Measurements from ENCODE around the gene CREB5.

CREB5 gene

DNA sequence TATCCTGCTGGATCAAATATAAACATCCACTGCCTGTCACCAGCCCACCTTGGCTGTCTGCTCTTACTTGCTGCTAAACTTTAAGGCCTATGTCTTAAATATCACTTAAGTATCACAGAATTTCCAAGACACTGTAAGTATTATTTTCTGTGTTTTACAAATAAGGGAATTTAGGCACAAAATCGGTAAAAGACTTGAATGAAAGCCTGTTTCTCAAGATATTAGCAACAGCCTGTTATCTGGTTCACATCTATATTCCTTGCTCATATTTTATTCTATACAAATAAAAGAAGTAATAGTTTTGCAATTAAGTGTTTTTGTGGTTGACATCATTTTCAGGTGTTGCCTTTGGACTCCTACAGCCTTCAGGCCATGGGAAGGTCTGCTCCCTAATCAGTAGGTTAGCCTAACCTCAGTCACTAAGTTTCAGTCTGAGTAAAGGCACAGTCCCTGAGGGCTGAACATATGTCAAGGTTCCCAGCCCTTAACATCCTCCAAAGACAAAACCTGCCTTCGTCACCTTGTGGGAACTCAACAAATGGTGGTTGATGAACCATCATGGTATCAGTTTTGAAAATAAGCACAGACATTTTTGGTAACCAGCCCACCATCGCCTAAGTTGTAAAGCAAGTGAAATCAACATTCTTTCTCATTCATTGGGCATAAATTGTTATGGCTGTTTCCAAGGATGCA, 127.1 kb downstream of the CREB5 start:
- no peaks in the 10 kb centered on the region for H3K9me3 ChIP-seq (ENCODE audit: severe bottlenecking)
- TF ChIP-seq, protein P1, sequence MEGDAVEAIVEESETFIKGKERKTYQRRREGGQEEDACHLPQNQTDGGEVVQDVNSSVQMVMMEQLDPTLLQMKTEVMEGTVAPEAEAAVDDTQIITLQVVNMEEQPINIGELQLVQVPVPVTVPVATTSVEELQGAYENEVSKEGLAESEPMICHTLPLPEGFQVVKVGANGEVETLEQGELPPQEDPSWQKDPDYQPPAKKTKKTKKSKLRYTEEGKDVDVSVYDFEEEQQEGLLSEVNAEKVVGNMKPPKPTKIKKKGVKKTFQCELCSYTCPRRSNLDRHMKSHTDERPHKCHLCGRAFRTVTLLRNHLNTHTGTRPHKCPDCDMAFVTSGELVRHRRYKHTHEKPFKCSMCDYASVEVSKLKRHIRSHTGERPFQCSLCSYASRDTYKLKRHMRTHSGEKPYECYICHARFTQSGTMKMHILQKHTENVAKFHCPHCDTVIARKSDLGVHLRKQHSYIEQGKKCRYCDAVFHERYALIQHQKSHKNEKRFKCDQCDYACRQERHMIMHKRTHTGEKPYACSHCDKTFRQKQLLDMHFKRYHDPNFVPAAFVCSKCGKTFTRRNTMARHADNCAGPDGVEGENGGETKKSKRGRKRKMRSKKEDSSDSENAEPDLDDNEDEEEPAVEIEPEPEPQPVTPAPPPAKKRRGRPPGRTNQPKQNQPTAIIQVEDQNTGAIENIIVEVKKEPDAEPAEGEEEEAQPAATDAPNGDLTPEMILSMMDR (IDR thresholded peaks at IDR 0.05; ENCODE audit: poor library complexity, severe bottlenecking) = no peak

DNA sequence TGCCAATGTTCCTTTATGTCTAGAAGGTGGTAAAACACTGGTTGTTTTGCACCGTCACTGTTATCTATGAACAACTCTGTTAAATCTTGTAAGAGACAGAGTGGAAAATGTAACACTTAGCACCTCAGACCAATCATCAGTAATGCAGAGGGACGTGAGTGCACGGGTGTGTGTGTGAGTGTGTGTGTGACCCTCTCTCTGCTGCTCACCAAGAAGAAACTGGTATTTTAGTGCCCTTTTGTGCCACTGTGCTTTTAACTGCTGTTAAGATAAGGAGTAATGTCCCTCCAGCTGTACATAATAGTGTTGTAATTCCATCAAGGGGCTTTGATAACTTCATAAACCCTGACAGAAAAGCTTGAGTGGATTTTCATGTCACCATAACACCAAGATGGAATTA, 130.1 kb downstream of the CREB5 start:
- Histone ChIP-seq H3K9me3 (ENCODE audit: severe bottlenecking) (no peaks in the 10 kb centered on the region), H3K4me1 (ENCODE audit: insufficient read depth, poor library complexity, severe bottlenecking) (no peaks in the 10 kb centered on the region), H3K36me3 (ENCODE audit: low read depth) (no peaks in the 10 kb centered on the region), H3K27me3 (ENCODE audit: insufficient read depth, poor library complexity, severe bottlenecking) (peaks cover 36% of the 10 kb centered on the region), H3K4me3 (ENCODE audit: severe bottlenecking) (no peak overlapping the region), H3K27ac (ENCODE audit: poor library complexity, severe bottlenecking) (no peak overlapping the region)
- no peak for DNase-seq (ENCODE audit: low spot score)
- no peak for ATAC-seq (ENCODE audit: low read depth)
- TF ChIP-seq, protein P1 (IDR thresholded peaks at IDR 0.05; ENCODE audit: poor library complexity, severe bottlenecking) = no peak

More for the DNA sequence above, 127.1 kb downstream of the CREB5 start:
- H3K4me3 ChIP-seq (ENCODE audit: severe bottlenecking) = no peak overlapping the region
- peaks cover 22% of the 10 kb centered on the region for H3K27me3 ChIP-seq (ENCODE audit: insufficient read depth, poor library complexity, severe bottlenecking)
- no peaks in the 10 kb centered on the region for H3K36me3 ChIP-seq (ENCODE audit: low read depth)
- no peak overlapping the region for H3K27ac ChIP-seq (ENCODE audit: poor library complexity, severe bottlenecking)
- ATAC-seq (ENCODE audit: low read depth) = no peak
- no peaks in the 10 kb centered on the region for H3K4me1 ChIP-seq (ENCODE audit: insufficient read depth, poor library complexity, severe bottlenecking)
- no peak for DNase-seq (ENCODE audit: low spot score)

DNA sequence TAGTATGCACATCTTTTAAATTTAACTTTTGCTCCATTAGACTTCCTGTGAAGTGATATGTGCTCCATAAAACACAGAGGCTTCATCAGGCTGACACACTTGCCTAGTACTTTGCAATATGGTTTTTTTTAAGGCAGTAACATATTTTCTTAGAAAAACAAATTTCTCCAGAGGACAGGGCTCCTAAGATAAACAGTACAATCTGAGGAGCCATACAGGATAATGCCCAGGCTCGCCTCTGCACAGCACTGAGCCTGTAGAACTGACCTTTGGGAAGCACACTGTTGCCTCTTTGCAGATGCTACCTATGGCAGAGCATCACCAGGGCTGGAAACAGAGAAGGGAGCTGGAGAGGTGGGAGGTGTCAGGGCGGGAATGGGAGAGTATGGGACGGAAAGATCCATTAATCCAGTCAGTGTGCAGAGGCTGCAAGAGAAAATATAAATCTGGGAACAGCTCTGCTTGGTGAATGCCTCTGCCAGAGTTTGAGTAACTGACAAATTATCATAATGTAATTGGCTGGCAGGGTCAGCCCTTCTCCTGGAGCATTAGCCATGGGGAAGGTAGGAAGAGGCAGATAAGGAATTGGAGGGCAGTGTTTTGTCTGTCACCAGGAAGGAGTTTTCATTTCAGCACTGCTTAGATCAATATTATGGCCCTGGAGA, 132.3 kb downstream of the CREB5 start:
- ATAC-seq (ENCODE audit: low read depth) = no peak
- TF ChIP-seq, protein P1 (IDR thresholded peaks at IDR 0.05; ENCODE audit: poor library complexity, severe bottlenecking) = no peak

DNA sequence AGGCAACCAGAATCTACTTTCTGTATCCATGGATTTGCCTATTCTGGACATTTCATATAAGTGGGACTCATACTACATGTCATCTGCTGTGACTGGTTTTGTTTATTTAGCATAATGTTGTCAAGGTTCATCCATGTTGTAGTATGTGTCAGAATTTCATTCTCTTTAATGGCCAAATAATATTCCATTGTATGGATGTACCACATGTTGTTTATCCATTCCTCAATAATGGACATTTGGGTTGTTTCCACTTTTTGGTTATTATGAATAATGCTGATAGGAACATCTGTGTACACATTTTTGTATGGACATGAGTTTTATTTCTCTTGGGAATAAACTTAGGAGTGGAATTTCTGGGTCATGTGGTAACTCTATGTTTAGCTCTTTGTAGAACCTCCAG, 133.7 kb downstream of the CREB5 start:
- TF ChIP-seq, protein P1 (IDR thresholded peaks at IDR 0.05; ENCODE audit: poor library complexity, severe bottlenecking) = no peak

More for the DNA sequence above, 132.3 kb downstream of the CREB5 start:
- H3K9me3 ChIP-seq (ENCODE audit: severe bottlenecking) = no peaks in the 10 kb centered on the region
- DNase-seq (ENCODE audit: low spot score) = no peak
- no peak overlapping the region for H3K4me3 ChIP-seq (ENCODE audit: severe bottlenecking)
- H3K27ac ChIP-seq (ENCODE audit: poor library complexity, severe bottlenecking) = no peak overlapping the region
- H3K27me3 ChIP-seq (ENCODE audit: insufficient read depth, poor library complexity, severe bottlenecking) = peaks cover 40% of the 10 kb centered on the region
- H3K4me1 ChIP-seq (ENCODE audit: insufficient read depth, poor library complexity, severe bottlenecking) = no peaks in the 10 kb centered on the region
- no peaks in the 10 kb centered on the region for H3K36me3 ChIP-seq (ENCODE audit: low read depth)

DNA sequence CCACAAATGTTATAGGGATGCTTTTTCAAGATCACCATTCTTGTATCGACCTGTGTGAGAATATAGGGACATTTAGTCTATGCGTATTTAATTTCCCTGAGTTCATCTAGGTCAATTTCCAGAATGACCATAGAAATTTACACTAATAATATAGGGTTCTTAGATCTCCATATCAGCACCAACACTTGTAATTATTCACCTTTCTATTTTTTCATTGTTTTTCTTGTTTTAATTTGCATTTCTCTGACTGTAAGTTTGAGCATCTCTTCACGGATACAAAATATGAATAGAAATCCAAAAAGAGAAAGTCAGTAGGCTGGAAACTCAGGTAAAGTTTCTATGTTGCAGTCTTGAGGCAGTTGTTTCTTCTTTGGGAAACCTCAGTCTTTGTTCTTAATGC, 134.8 kb downstream of the CREB5 start:
- Histone ChIP-seq H3K27ac (ENCODE audit: poor library complexity, severe bottlenecking) (no peak overlapping the region), H3K4me1 (ENCODE audit: insufficient read depth, poor library complexity, severe bottlenecking) (no peaks in the 10 kb centered on the region), H3K27me3 (ENCODE audit: insufficient read depth, poor library complexity, severe bottlenecking) (peaks cover 31% of the 10 kb centered on the region), H3K4me3 (ENCODE audit: severe bottlenecking) (no peak overlapping the region), H3K36me3 (ENCODE audit: low read depth) (no peaks in the 10 kb centered on the region), H3K9me3 (ENCODE audit: severe bottlenecking) (no peaks in the 10 kb centered on the region)
- no peak for DNase-seq (ENCODE audit: low spot score)
- TF ChIP-seq, protein P1 (IDR thresholded peaks at IDR 0.05; ENCODE audit: poor library complexity, severe bottlenecking) = no peak
- ATAC-seq (ENCODE audit: low read depth) = no peak

More for the DNA sequence above, 133.7 kb downstream of the CREB5 start:
- no peak overlapping the region for H3K4me3 ChIP-seq (ENCODE audit: severe bottlenecking)
- H3K27me3 ChIP-seq (ENCODE audit: insufficient read depth, poor library complexity, severe bottlenecking) = peaks cover 40% of the 10 kb centered on the region
- DNase-seq (ENCODE audit: low spot score) (no peak), ATAC-seq (ENCODE audit: low read depth) (no peak)
- no peak overlapping the region for H3K27ac ChIP-seq (ENCODE audit: poor library complexity, severe bottlenecking)
- H3K36me3 ChIP-seq (ENCODE audit: low read depth) = no peaks in the 10 kb centered on the region
- H3K9me3 ChIP-seq (ENCODE audit: severe bottlenecking) = no peaks in the 10 kb centered on the region
- no peaks in the 10 kb centered on the region for H3K4me1 ChIP-seq (ENCODE audit: insufficient read depth, poor library complexity, severe bottlenecking)

All from RWPE2 (cell line).